Ureter (tissue), 1 donor: ENCODE results near the gene NME3. TPM values are rescaled to one million over a fixed set of nuclear protein-coding genes. Genes with fewer than 3 reads are reported as not detected.

Experiments used
- DNase-seq: peaks from one replicate; pipeline ENCODE4 v3.0.0-alpha.2; 2020; ENCODE audit warnings: low spot score
- total RNA-seq: library from RNA; stranded (reverse); gene quantifications from one replicate; pipeline ENCODE4 v1.2.4, GENCODE V29; 2023
- donor health status: DM: yes; HTN: yes; CAD: no.

NME3 gene
- total RNA-seq, 1 donor from 2014 or later = 79.7 TPM

- DNase-seq = no peak
These were observed 43.4 kb downstream of the NME3 start for GRCh38 chr16:1727651-1728624.

- no peak for DNase-seq
These were observed 44.5 kb downstream of the NME3 start for GRCh38 chr16:1726661-1727502.

DNA sequence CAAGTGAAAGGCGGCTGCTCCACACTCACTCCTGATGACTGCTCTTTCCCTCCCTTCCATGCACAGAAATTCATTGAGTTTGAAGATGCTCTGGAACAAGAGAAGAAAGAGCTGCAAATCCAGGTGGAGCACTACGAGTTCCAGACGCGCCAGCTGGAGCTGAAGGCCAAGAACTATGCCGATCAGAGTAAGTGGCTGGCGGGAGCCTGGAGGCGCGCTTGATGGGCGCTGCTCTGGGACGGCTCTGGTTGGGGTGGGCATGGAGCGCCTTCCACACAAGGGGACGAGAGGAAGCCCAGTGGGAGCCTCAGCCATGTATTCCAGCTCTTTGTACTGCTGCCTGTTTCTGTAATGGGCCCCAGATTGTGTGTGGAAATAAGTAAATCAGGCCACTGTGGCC, 46.9 kb downstream of the NME3 start:
- no peak for DNase-seq

DNA sequence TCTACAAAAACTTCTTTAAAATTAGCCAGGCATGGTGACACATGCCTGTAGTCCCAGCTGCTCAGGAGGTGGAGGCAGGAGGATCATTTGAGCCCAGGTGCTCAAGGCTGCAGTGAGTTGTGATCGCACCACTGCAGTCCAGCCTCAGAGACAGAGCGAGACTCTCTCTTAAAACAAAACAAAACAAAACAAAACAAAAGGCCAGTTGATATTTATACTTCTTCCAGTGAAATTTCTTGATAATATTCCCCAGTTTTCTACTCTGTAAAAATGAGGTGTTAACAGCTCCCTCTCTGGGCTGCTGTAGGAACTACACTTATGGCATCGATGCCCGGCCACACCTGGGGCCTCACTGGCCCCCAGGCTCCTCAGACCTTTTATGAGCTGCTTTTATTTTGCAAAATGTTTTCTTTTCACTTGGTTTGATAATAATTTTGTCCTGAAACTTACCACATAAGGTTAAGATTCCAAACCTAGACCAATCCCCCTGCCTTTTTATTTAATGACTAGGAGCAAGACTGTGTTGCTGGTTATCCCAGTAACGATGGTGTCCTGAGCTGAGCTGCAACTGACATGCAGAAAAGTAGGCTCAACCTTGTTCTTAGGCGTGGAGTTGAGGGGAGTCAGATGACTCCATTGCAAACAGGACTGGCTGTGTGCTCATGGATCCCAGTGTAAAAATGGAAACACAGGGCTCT, 47.7 kb downstream of the NME3 start:
- DNase-seq = no peak

DNA sequence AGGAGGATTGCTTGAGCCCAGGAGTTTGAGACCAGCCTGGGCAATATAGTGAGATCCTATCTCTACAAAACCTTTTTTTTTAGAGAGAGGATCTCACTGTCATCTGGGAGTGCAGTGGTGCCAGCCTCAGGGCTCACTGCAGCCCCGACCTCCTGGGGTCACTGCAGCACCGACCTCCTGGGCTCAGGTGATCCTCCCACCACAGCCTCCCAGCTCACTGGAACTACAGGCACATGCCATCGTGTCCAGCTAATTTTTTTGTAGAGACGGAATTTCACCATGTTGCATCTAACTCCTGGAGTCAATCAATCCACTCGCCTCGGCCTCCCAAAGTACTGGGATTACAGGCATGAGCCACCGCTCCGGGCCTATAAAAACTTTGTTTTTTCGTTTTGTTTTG, 50.0 kb downstream of the NME3 start:
- DNase-seq = no peak

Other genes starting within 250 kb of the NME3 start
- gene TMEM204, start 237.9 kb downstream of the NME3 start, total RNA-seq = 32.8 TPM
- gene IFT140, start 159.5 kb downstream of the NME3 start, total RNA-seq = 35.1 TPM
- gene CRAMP1, start 159.2 kb downstream of the NME3 start, total RNA-seq = 31.4 TPM
- 108 TPM for gene JPT2, start 93.3 kb downstream of the NME3 start, total RNA-seq
- gene MAPK8IP3, start 65.3 kb downstream of the NME3 start, total RNA-seq = 112 TPM
- 49.7 TPM for gene EME2, start 1.3 kb upstream of the NME3 start, total RNA-seq
- 78.6 TPM for gene MRPS34, start 1.6 kb upstream of the NME3 start, total RNA-seq
- gene SPSB3, start 11.0 kb upstream of the NME3 start, total RNA-seq = 39.2 TPM
- gene NUBP2, start 11.4 kb upstream of the NME3 start, total RNA-seq = 48.9 TPM
- gene IGFALS, start 22.2 kb upstream of the NME3 start, total RNA-seq = not detected
- gene HAGH, start 55.3 kb upstream of the NME3 start, total RNA-seq = 37.5 TPM
- 29.3 TPM for gene FAHD1, start 55.7 kb upstream of the NME3 start, total RNA-seq
- not detected for gene MEIOB, start 100.6 kb upstream of the NME3 start, total RNA-seq
- 12.9 TPM for gene HS3ST6, start 146.9 kb upstream of the NME3 start, total RNA-seq
- gene MSRB1, start 171.7 kb upstream of the NME3 start, total RNA-seq = 27.2 TPM
- not detected for gene RPL3L, start 183.1 kb upstream of the NME3 start, total RNA-seq
- gene NDUFB10, start 188.0 kb upstream of the NME3 start, total RNA-seq = 97.5 TPM
- gene RPS2, start 193.3 kb upstream of the NME3 start, total RNA-seq = 2,737 TPM
- not detected for gene RNF151, start 195.3 kb upstream of the NME3 start, total RNA-seq
- 37.0 TPM for gene TBL3, start 200.5 kb upstream of the NME3 start, total RNA-seq
- 0.65 TPM for gene NOXO1, start 209.9 kb upstream of the NME3 start, total RNA-seq
- 16.5 TPM for gene GFER, start 212.7 kb upstream of the NME3 start, total RNA-seq
- gene SYNGR3, start 218.4 kb upstream of the NME3 start, total RNA-seq = 0.86 TPM
- gene ZNF598, start 238.3 kb upstream of the NME3 start, total RNA-seq = 46.4 TPM
- gene NPW, start 248.2 kb upstream of the NME3 start, total RNA-seq = not detected